Gastroesophageal sphincter (tissue), 3 donors: Measurements from ENCODE around the gene CCDC27.

Experiments
- CTCF ChIP-seq, 4 experiments: fragments of 200-600 bp in 2 of 4; fragments of 450-650 bp in 2 of 4; sonication (generic) in 1 of 4; IDR thresholded peaks; one replicate each; pipeline ENCODE4 v1.5.1; 2017 to 2019; ENCODE audit warnings: antibody characterized with exemption in 4 of 4, mild to moderate bottlenecking in 2 of 4, moderate library complexity in 2 of 4
- POLR2A ChIP-seq, 2 donors: fragments of 450-650 bp; IDR thresholded peaks; one replicate each; pipeline ENCODE4 v1.6.1; 2017; ENCODE audit warnings: antibody characterized with exemption in 2 of 2, mild to moderate bottlenecking in 2 of 2, moderate library complexity in 1 of 2

- TF ChIP-seq POLR2A (IDR thresholded peaks at IDR 0.05) (no peak), CTCF (IDR thresholded peaks at IDR 0.05) (no peak)
Measured at GRCh38 chr1:3738943-3739342, 13.3 kb upstream of the CCDC27 start.
